ENCODE data around the gene ARHGEF1.

Gene ARHGEF1

GRCh38 chr19:41883821-41884733 is 1.1 kb downstream of the ARHGEF1 start (continued):
- TF ChIP-seq ZBTB49 (tag by site-specific recombination; IDR thresholded peaks at IDR 0.05; ENCODE audit: low read depth) (peak; percentile 24; the same call in 1 of the 2 replicates), ZEB2 (tag by site-specific recombination; IDR thresholded peaks at IDR 0.05) (peak; percentile 99), PRDM1 (tag by site-specific recombination; IDR thresholded peaks at IDR 0.05) (peak; percentile 76), SCRT2 (tag by site-specific recombination; IDR thresholded peaks at IDR 0.05) (peak; percentile 45; the same call in 1 of the 2 replicates), KLF17 (tag by site-specific recombination; IDR thresholded peaks at IDR 0.05) (peak; percentile 98), ZNF292 (tag by site-specific recombination; IDR thresholded peaks at IDR 0.05; ENCODE audit: borderline replicate concordance, low read depth) (no peak), ZNF354C (tag by site-specific recombination; IDR thresholded peaks at IDR 0.05; ENCODE audit: borderline replicate concordance, low read depth) (no peak), SP2 (tag by site-specific recombination; IDR thresholded peaks at IDR 0.05) (peak; percentile 83), ZNF624 (tag by site-specific recombination; IDR thresholded peaks at IDR 0.05) (no peak), ZNF837 (tag by site-specific recombination; IDR thresholded peaks at IDR 0.05) (no peak), ZNF324 (tag by site-specific recombination; IDR thresholded peaks at IDR 0.05) (peak; percentile 98), ZNF398 (tag by site-specific recombination; IDR thresholded peaks at IDR 0.05) (peak; percentile 68), HIC1 (tag by site-specific recombination; IDR thresholded peaks at IDR 0.05) (no peak), ZNF707 (tag by site-specific recombination; IDR thresholded peaks at IDR 0.05) (no peak), HOXD13 (CRISPR knock-in tag; IDR thresholded peaks at IDR 0.05; ENCODE audit: borderline replicate concordance) (no peak), GLIS1 (tag by site-specific recombination; IDR thresholded peaks at IDR 0.05) (peak; percentile 62), ZNF777 (tag by site-specific recombination; IDR thresholded peaks at IDR 0.05; ENCODE audit: borderline replicate concordance) (peak; percentile 88), ZNF670 (tag by site-specific recombination; IDR thresholded peaks at IDR 0.05; ENCODE audit: low read depth) (no peak), ZFHX2 (tag by site-specific recombination; conservative IDR thresholded peaks at IDR 0.05) (peak; percentile 75), REPIN1 (tag by site-specific recombination; IDR thresholded peaks at IDR 0.05; ENCODE audit: low read depth) (no peak; the same call in 1 of the 2 replicates), ZSCAN16 (tag by site-specific recombination; IDR thresholded peaks at IDR 0.05) (0 out of 2 replicates have a peak, but pooled peaks have one; percentile 12), ZSCAN5A (tag by site-specific recombination; IDR thresholded peaks at IDR 0.05) (peak; percentile 72; the same call in 1 of the 2 replicates), BCL6B (tag by site-specific recombination; IDR thresholded peaks at IDR 0.05) (no peak), MEIS1 (CRISPR knock-in tag; IDR thresholded peaks at IDR 0.05; ENCODE audit: borderline replicate concordance) (no peak), ZFP3 (tag by site-specific recombination; IDR thresholded peaks at IDR 0.05; ENCODE audit: low read depth) (peak; percentile 58; the same call in 1 of the 2 replicates), ZIC2 (tag by site-specific recombination; IDR thresholded peaks at IDR 0.05) (peak; percentile 65), ZNF121 (tag by site-specific recombination; IDR thresholded peaks at IDR 0.05) (peak; percentile 63; the same call in 1 of the 2 replicates), ZNF133 (tag by site-specific recombination; IDR thresholded peaks at IDR 0.05) (no peak)
